ENCODE results near the gene PAAF1. TPM values are rescaled to one million over a fixed set of nuclear protein-coding genes. Genes with fewer than 3 reads are reported as not detected.

PAAF1 gene
- total RNA-seq, 1 donor from 2014 or later, result 27.5 TPM

DNA sequence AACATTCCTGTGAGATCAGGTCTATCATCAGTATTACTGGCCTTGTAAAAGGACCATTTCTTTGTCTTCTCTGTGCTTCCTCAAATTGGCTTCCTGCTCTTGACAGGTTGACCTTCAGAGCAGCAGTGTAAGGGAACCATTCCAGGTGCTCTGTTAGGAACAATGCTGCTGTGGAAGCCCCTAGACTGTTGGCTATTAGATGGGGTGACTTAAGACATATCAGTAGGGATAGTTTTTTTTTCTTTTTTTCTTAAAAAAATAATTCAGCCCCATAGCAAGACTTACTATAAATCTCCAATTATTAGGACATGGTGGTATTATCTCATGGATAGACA is 37.7 kb upstream of the PAAF1 start:
- Mint-ChIP-seq H3K27me3 (ENCODE audit: low read depth) (no peaks in the 10 kb centered on the region), H3K4me3 (no peak overlapping the region), H3K9me3 (no peaks in the 10 kb centered on the region), H3K4me1 (no peaks in the 10 kb centered on the region), H3K27ac (ENCODE audit: unreplicated experiment) (no peak overlapping the region), H3K36me3 (ENCODE audit: low read depth) (no peaks in the 10 kb centered on the region)
- TF ChIP-seq, protein P1, sequence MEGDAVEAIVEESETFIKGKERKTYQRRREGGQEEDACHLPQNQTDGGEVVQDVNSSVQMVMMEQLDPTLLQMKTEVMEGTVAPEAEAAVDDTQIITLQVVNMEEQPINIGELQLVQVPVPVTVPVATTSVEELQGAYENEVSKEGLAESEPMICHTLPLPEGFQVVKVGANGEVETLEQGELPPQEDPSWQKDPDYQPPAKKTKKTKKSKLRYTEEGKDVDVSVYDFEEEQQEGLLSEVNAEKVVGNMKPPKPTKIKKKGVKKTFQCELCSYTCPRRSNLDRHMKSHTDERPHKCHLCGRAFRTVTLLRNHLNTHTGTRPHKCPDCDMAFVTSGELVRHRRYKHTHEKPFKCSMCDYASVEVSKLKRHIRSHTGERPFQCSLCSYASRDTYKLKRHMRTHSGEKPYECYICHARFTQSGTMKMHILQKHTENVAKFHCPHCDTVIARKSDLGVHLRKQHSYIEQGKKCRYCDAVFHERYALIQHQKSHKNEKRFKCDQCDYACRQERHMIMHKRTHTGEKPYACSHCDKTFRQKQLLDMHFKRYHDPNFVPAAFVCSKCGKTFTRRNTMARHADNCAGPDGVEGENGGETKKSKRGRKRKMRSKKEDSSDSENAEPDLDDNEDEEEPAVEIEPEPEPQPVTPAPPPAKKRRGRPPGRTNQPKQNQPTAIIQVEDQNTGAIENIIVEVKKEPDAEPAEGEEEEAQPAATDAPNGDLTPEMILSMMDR (conservative IDR thresholded peaks at IDR 0.05), result no peak
- no peak for DNase-seq (ENCODE audit: low read depth, low spot score)

DNA sequence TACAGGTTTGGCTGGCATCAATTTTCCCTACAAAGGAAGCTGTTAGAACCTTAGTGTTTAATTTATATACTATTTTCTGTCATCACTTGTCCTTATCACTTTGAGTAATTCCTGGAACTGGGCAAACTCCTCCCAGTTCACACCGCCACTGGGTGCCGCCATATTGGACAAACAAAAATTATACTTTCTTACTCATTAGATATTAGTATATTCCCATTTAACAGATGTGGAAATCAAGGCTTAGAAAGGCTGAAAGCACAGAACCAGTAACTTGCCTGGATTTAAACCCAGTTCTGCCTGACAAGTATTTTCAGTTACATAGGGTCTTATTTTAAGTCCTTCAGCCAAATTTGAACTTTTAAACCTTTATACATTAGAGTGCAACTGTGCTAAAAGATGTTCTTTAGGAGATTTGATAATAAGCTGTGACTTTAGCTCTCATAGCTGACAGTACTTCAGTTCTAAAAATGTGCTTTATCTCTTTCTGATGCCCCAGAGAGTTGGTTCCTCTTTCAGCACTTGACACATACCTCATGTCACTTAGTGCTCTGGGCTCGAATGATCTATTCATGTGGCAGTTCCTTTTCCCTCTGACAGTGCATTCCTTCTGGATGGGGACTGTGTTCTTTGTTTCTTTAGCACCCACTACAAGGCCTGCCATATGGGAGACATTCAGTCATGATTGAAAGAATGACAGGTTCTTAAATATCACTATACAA is 25.6 kb upstream of the PAAF1 start:
- no peak overlapping the region for H3K4me3 Mint-ChIP-seq
- TF ChIP-seq, protein P1 (conservative IDR thresholded peaks at IDR 0.05), result no peak
- peaks cover 6% of the 10 kb centered on the region for H3K4me1 Mint-ChIP-seq
- peaks cover 8% of the 10 kb centered on the region for H3K36me3 Mint-ChIP-seq (ENCODE audit: low read depth)
- no peaks in the 10 kb centered on the region for H3K9me3 Mint-ChIP-seq
- no peak overlapping the region for H3K27ac Mint-ChIP-seq (ENCODE audit: unreplicated experiment)
- H3K27me3 Mint-ChIP-seq (ENCODE audit: low read depth), result no peaks in the 10 kb centered on the region
- DNase-seq (ENCODE audit: low read depth, low spot score), result no peak

DNA sequence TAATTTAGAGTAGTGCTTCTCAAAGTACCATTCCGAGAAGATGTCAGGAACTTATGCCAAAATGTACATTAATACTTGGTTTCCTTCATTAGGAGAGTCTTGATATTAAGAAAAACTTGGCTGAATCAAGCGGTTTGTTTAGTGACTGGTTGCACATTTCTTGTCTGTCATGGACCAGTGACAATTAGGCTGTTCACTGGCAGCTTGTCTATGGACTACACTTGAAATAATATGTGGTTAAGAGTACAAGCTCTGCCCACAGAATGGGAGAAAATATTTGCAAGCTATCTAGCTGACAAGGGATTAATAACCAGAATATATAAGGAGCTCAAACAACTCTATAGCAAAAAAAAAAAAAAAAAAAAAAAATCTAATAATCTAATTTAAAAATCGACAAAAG is 24.8 kb upstream of the PAAF1 start:
- Mint-ChIP-seq H3K4me3 (no peak overlapping the region), H3K27me3 (ENCODE audit: low read depth) (no peaks in the 10 kb centered on the region), H3K9me3 (no peaks in the 10 kb centered on the region), H3K27ac (ENCODE audit: unreplicated experiment) (no peak overlapping the region), H3K36me3 (ENCODE audit: low read depth) (peaks cover 8% of the 10 kb centered on the region), H3K4me1 (peaks cover 14% of the 10 kb centered on the region)
- TF ChIP-seq, protein P1 (conservative IDR thresholded peaks at IDR 0.05), result no peak
- no peak for DNase-seq (ENCODE audit: low read depth, low spot score)

DNA sequence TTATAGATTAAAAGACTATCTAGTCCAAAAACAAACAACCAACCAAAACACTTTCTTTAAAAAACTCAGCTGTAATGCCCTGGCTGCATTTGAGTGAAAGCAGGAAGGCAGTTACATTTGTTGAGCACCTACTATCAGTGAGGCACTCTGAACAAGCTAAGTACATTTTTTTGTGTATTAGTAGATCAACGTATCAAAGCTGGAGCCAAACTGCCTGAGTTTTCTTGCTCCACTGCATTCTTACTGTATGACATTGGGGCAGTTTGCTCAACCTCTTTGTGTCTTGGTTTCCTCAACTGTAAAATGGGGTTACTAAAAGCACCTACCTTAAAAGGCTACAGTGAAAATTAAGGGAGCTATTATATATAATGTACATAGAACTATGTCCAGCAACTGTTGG is 22.1 kb upstream of the PAAF1 start:
- peaks cover 15% of the 10 kb centered on the region for H3K4me1 Mint-ChIP-seq

DNA sequence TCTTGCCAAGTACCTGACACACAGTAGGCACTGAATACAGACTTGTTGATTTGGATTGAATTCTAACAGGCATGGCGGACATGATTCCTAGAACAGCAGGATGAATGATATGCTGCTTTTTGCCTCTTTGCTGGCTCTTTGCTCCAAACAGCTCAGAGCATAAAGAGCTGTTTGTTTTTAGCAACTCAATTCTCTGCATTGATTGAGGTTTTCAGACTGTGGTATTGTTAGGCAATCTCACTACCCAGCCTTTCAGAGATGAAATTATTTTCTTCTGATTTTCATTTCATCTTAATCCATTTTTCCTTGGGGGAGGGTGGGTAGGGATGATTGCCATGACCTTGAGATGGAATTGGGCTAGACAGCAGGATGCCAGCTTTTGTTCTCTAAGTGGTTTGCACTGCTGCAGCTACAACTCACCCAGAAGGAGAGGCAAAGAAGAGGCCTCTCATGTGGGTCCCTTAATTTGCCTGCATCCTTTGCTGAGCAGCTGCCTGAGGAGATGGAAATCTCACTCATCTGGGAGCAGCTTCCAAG is 20.7 kb upstream of the PAAF1 start:
- Mint-ChIP-seq H3K4me1 (peaks cover 15% of the 10 kb centered on the region), H3K27ac (ENCODE audit: unreplicated experiment) (peak overlapping the region; percentile 94), H3K36me3 (ENCODE audit: low read depth) (peaks cover 15% of the 10 kb centered on the region), H3K4me3 (no peak overlapping the region), H3K9me3 (no peaks in the 10 kb centered on the region), H3K27me3 (ENCODE audit: low read depth) (no peaks in the 10 kb centered on the region)
- no peak for DNase-seq (ENCODE audit: low read depth, low spot score)
- TF ChIP-seq, protein P1 (conservative IDR thresholded peaks at IDR 0.05), result no peak

More for the DNA sequence above, 22.1 kb upstream of the PAAF1 start:
- no peak overlapping the region for H3K27ac Mint-ChIP-seq (ENCODE audit: unreplicated experiment)
- TF ChIP-seq, protein P1 (conservative IDR thresholded peaks at IDR 0.05), result no peak
- H3K27me3 Mint-ChIP-seq (ENCODE audit: low read depth), result no peaks in the 10 kb centered on the region
- H3K4me3 Mint-ChIP-seq, result no peak overlapping the region
- H3K36me3 Mint-ChIP-seq (ENCODE audit: low read depth), result peaks cover 8% of the 10 kb centered on the region
- H3K9me3 Mint-ChIP-seq, result no peaks in the 10 kb centered on the region
- DNase-seq (ENCODE audit: low read depth, low spot score), result no peak
